Spleen (tissue), 11 donors: ENCODE data around the gene ASIP. TPM values are rescaled to one million over a fixed set of nuclear protein-coding genes. Genes with fewer than 3 reads are reported as not detected.
A peak's percentile ranks its signal among the peaks of the same experiment; 100 is the strongest.
"Not testable (repeated sequence)": the region's sequence is repeated elsewhere in the genome, so short reads cannot be mapped to it uniquely, and the experiment has no call there.

ENCODE experiments used
- DNase-seq: peaks from one replicate; pipeline ENCODE4 v3.0.0-alpha.2; 2020
- H3K27ac ChIP-seq, 8 donors: fragments of 200-600 bp; sonication (generic) in 7 of 8; 1 replicate in 4 of 8; 2 replicates in 4 of 8; pipeline versions ENCODE4 v1.5.0 to v1.8.0; 2016 to 2021; ENCODE audit warnings: inconsistent platforms in 4 of 8, mild to moderate bottlenecking in 4 of 8, moderate library complexity in 1 of 8
- H3K27me3 ChIP-seq, 7 donors: fragments of 200-600 bp; sonication (generic) in 6 of 7; replicated peaks in 1 of 7; 1 replicate in 4 of 7; 2 replicates in 3 of 7; pipeline versions ENCODE4 v1.5.0 to v1.8.0; 2016 to 2021; ENCODE audit warnings: inconsistent platforms in 3 of 7, mild to moderate bottlenecking in 1 of 7
- H3K36me3 ChIP-seq, 6 donors: fragments of 200-600 bp; sonication (generic) in 5 of 6; 1 replicate in 4 of 6; 2 replicates in 2 of 6; pipeline versions ENCODE4 v1.5.0 to v1.8.0; 2016 to 2021; ENCODE audit warnings: inconsistent platforms in 2 of 6
- H3K4me1 ChIP-seq, 6 donors: fragments of 200-600 bp; sonication (generic) in 5 of 6; 1 replicate in 3 of 6; 2 replicates in 3 of 6; pipeline versions ENCODE4 v1.5.0 to v1.8.0; 2016 to 2021; ENCODE audit warnings: inconsistent platforms in 3 of 6
- H3K4me3 ChIP-seq, 8 donors: fragments of 200-600 bp; sonication (generic) in 7 of 8; 1 replicate in 4 of 8; 2 replicates in 4 of 8; pipeline versions ENCODE4 v1.5.0 to v1.8.0; 2016 to 2021; ENCODE audit warnings: inconsistent platforms in 4 of 8, mild to moderate bottlenecking in 4 of 8, moderate library complexity in 2 of 8
- H3K9me3 ChIP-seq, 8 donors: fragments of 200-600 bp; sonication (generic) in 7 of 8; 1 replicate in 4 of 8; 2 replicates in 4 of 8; pipeline versions ENCODE4 v1.5.0 to v1.8.0; 2016 to 2021; ENCODE audit warnings: inconsistent platforms in 4 of 8
- CTCF ChIP-seq, 11 experiments: fragments of 200-600 bp in 7 of 11; fragments of 450-650 bp in 4 of 11; sonication (generic) in 4 of 11; IDR thresholded peaks in 8 of 11; conservative IDR thresholded peaks in 3 of 11; 1 replicate in 7 of 11; 2 replicates in 4 of 11; pipeline versions ENCODE4 v1.4.0 to v1.8.0; 2016 to 2021; ENCODE audit warnings: antibody characterized with exemption in 11 of 11, inconsistent platforms in 4 of 11, mild to moderate bottlenecking in 1 of 11
- POLR2A ChIP-seq, 3 donors: fragments of 450-650 bp; IDR thresholded peaks; one replicate each; pipeline ENCODE4 v1.5.1; 2017; ENCODE audit warnings: antibody characterized with exemption in 3 of 3, mild to moderate bottlenecking in 1 of 3
- POLR2AphosphoS5 ChIP-seq, 3 donors: sonication (generic); formaldehyde crosslinking; IDR thresholded peaks; one replicate each; pipeline ENCODE4 v1.5.1; 2017; ENCODE audit warnings: antibody characterized with exemption in 3 of 3
- WGBS, 5 donors: extraction: QIAGEN DNeasy Blood & Tissue Kit in 3 of 5; methylation state at CpG; one replicate each; pipeline versions ENCODE4 v1.1.5 to v1.1.7; 2013 to 2018; 5-methylcytosine and 5-hydroxymethylcytosine counted together
- intact Hi-C: fragments of 100-400 bp; cut with DNase I; formaldehyde crosslinking; loops from one replicate; pipeline ENCODE4 v1.15.0; 2023; ENCODE audit warnings: low total_unique reads
- polyA plus RNA-seq, 3 donors: library from polyadenylated mRNA; stranded (reverse); fragments of 200-250 nt; gene quantifications; one replicate each; pipeline ENCODE4 v1.2.1, GENCODE V29; 2013
- total RNA-seq, 7 donors: library from RNA; depleted of rRNA in 3 of 7; stranded (reverse); fragments of >200 nt in 3 of 7; fragmentation: NEBNext Ultra II Directional in 4 of 7; extraction: Animal tissue kit (Norgen Biotek cat#: 25700) in 4 of 7; gene quantifications; one replicate each; pipeline versions ENCODE4 v1.1.0 to v1.2.1, GENCODE V29; 2016 to 2021
- donor health status: healthy with polysubstance abuse.
- donor health status: DM: no; HTN: no; CAD: no; lungs with moderate emphysema.
- donor health status: DM: no; HTN: no; CAD: no.
- donor health status: Bipolar disorder and iron deficiency.
- donor health status: healthy.
- donor health status: DM: no; HTN: no; CAD: no.
- donor health status: DM: yes; HTN: yes; CAD: no.

ASIP gene
- total and polyA plus RNA-seq, 10 donors: 0.63 to 2.7 (median 1.7) TPM; not detected in 7

- intact Hi-C loops: no loop called here
- no peaks in the 10 kb centered on the region for H3K36me3 ChIP-seq
- H3K4me3 ChIP-seq: no peak overlapping the region
- H3K4me1 ChIP-seq: no peaks in the 10 kb centered on the region
- peaks cover 0 to 30% (median 24%) of the 10 kb centered on the region in 8 donors for H3K9me3 ChIP-seq
- no peak for DNase-seq
- TF ChIP-seq POLR2AphosphoS5 (IDR thresholded peaks at IDR 0.05): no peak
- TF ChIP-seq POLR2A (IDR thresholded peaks at IDR 0.05): no peak
- no peak for TF ChIP-seq CTCF (IDR thresholded peaks at IDR 0.05 in 8 of 11, conservative IDR thresholded peaks at IDR 0.05 in 3 of 11)
- H3K27me3 ChIP-seq: no peaks in the 10 kb centered on the region
- H3K27ac ChIP-seq: no peak overlapping the region
Observed at GRCh38 chr20:34233687-34234086, 7.5 kb upstream of the ASIP start.

- intact Hi-C loops: no loop called here
- TF ChIP-seq POLR2A (IDR thresholded peaks at IDR 0.05) (no peak), POLR2AphosphoS5 (IDR thresholded peaks at IDR 0.05) (no peak), CTCF (IDR thresholded peaks at IDR 0.05 in 8 of 11, conservative IDR thresholded peaks at IDR 0.05 in 3 of 11) (no peak)
Observed at GRCh38 chr20:34235875-34236274, 5.3 kb upstream of the ASIP start.

GRCh38 chr20:34237942-34238341 lies 3.3 kb upstream of the ASIP start:
- no peak for DNase-seq
- peaks cover 0 to 27% (median 14%) of the 10 kb centered on the region in 6 donors for H3K4me1 ChIP-seq
- TF ChIP-seq CTCF (IDR thresholded peaks at IDR 0.05 in 8 of 11, conservative IDR thresholded peaks at IDR 0.05 in 3 of 11): no peak
- TF ChIP-seq POLR2A (IDR thresholded peaks at IDR 0.05): no peak
- no peak for TF ChIP-seq POLR2AphosphoS5 (IDR thresholded peaks at IDR 0.05)
- H3K9me3 ChIP-seq: peaks cover 0 to 28% (median 25%) of the 10 kb centered on the region in 8 donors
- H3K36me3 ChIP-seq: no peaks in the 10 kb centered on the region
- no peak overlapping the region for H3K4me3 ChIP-seq
- H3K27ac ChIP-seq: no peak overlapping the region
- intact Hi-C loops: no loop called here
- 85 to 96% (median 95%) methylated on average over 2 of the region's 2 CpGs for WGBS, 5 donors
- H3K27me3 ChIP-seq: no peaks in the 10 kb centered on the region

More at GRCh38 chr20:34235875-34236274, 5.3 kb upstream of the ASIP start:
- Histone ChIP-seq H3K36me3 (no peaks in the 10 kb centered on the region), H3K9me3 (peaks cover 0 to 32% (median 26%) of the 10 kb centered on the region in 8 donors), H3K4me3 (no peak overlapping the region), H3K27me3 (no peaks in the 10 kb centered on the region), H3K4me1 (peaks cover 0 to 8% (median 5%) of the 10 kb centered on the region in 6 donors), H3K27ac (no peak overlapping the region)
- DNase-seq: no peak
- WGBS, 5 donors: 86 to 98% (median 93%) methylated on average over 2 of the region's 2 CpGs

- TF ChIP-seq POLR2AphosphoS5 (IDR thresholded peaks at IDR 0.05) (no peak), CTCF (IDR thresholded peaks at IDR 0.05 in 8 of 11, conservative IDR thresholded peaks at IDR 0.05 in 3 of 11) (no peak), POLR2A (IDR thresholded peaks at IDR 0.05) (no peak)
- Histone ChIP-seq H3K9me3 (peaks cover 0 to 28% (median 25%) of the 10 kb centered on the region in 8 donors), H3K27me3 (no peaks in the 10 kb centered on the region), H3K36me3 (no peaks in the 10 kb centered on the region), H3K27ac (peak overlapping the region in 5 of 8 donors; percentile 15 to 54 (median 41)), H3K4me1 (peaks cover 0 to 27% (median 14%) of the 10 kb centered on the region in 6 donors), H3K4me3 (no peak overlapping the region)
- DNase-seq: no peak
- 89 to 100% (median 96%) methylated on average over 1 of the region's 1 CpG for WGBS, 5 donors
- intact Hi-C loops: no loop called here
Observed at GRCh38 chr20:34240121-34240520, 1.1 kb upstream of the ASIP start.

GRCh38 chr20:34242015-34242414 lies 792 bp downstream of the ASIP start:
- H3K27me3 ChIP-seq, intact Hi-C loops, H3K4me3 ChIP-seq, H3K36me3 ChIP-seq, DNase-seq: not testable (repeated sequence)
- peak overlapping the region in 2 of 8 donors; percentile 21 to 31 for H3K27ac ChIP-seq
- peaks cover 0 to 27% (median 14%) of the 10 kb centered on the region in 6 donors for H3K4me1 ChIP-seq
- WGBS, 5 donors: 87 to 90% (median 88%) methylated on average over 4 of the region's 4 CpGs
- peaks cover 0 to 20% (median 17%) of the 10 kb centered on the region in 8 donors for H3K9me3 ChIP-seq
